GOT3 (cell line): ENCODE results near the gene KRTAP3-2.

Source experiments
- DNase-seq: peaks from one replicate; lab custom pipeline; 2025; ENCODE audit warnings: mixed read lengths; lab: John Stamatoyannopoulos, UW

KRTAP3-2 gene

DNA sequence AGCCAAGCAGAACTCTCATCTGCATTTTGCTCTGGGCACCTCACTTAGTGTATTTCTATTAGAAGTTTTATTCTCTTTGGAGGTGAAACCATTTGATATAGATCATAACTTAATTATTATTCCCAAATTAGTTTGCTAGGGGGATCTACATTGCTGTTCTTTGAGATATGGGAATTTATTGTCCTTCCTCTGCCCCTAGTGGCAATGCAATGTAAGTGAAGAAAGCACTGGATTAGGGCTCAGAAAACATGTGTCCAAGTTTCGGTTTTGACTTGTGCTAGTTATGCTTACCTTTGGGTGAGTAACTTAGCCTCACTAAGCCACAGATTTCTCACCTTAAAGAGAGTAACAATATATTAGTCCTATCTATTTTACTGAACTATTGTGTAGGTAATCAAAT lies 35.9 kb downstream of the KRTAP3-2 start:
- DNase-seq, result no peak

DNA sequence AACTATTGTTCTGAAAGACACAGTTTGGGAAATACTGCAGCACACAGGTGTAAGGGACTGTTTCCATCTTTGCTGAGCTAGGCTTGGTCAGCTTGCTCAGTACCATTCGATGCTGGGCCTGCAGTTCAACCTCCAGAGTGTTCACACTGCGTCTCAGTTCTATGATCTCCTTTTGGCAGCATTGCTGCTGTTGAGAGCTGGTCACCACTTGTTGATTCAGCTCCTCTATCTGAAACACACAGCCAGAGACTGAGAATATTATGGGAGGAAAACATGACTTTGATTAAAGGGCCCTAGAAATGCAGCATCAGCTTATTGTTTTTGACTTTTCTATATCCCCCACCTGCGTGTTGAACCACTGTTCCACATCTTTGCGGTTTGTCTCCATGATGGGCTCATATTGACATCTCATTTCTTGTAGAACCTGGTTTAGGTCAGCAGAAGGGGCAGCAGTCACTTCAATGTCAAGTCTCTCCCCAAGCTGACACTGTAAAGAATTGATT lies 37.6 kb downstream of the KRTAP3-2 start:
- DNase-seq, result no peak

DNA sequence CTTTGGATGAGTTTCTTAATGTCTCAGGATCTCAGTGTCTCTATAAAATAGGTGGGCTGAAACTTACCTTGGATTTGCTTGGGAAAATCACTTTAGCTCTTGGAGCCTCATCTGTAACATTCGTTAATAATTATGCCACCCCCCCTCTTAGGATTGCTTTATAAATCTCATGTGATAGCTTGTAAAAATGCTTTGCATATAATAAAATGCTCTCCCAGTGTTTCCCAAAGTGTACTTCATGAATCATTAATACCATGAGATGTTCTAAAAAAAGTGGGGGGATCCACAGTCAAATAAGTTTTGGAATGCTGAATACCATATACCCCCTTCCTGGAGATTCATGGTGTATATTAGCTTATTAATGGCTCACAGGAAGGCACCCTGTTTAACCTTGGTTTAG lies 38.1 kb downstream of the KRTAP3-2 start:
- no peak for DNase-seq

DNA sequence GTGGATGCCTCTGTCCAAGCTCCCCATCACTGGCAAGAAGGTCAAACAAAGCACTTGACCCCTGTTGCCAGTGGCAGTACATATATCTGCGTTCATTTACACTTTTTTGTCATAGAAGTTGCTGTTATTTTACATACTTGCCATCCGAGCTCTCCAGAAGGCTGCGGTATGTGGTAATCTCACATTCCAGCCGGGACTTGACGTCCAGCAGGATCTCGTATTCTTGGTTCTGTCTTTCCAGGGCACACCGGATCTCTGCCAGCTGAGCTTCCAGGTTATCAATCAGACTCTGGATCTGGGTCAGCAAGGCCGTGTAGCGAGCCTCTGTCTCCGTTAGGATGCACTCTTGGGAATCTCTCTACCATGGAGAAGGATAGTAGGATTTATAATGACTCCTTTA lies 39.6 kb downstream of the KRTAP3-2 start:
- no peak for DNase-seq

DNA sequence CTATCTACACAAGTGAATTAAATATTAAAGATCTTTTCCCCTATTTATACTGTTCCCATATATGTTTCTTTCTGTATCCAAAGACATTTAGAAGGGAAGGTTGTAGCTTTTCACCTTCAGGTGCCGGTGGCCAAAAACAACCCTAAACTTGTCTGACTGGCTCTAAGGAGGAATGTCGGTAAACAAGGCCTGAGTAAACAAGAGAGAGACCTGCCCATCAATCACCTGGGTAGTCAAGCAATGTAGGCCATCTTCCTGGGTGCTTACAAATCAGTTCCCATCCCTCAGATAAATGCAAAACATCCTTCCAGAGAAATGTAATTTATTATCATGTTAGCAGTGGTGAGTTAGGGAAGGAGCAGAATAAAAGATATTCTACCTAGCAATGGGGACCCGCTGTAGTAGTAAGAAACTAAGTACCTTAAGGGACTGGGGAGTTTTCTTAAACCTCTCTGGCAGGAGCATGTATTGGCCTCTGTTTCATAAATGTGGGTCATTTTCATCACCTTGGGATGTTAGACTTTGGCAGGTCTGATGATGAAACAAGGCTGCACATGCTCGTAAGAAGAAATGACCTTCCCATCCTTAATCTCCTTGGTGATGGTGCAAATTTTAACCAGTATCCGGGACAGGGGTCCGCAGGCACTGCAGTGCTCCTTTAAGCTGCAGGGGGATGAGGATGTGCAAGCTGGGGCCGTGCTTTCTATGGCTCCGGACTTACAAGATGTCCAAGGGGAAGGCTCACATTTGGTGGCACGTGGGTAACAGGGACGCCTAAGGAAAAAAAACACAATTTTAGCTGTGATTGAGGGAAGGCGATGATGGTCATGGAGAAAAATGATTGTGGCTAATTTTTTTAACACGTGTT lies 41.4 kb downstream of the KRTAP3-2 start:
- DNase-seq, result no peak

DNA sequence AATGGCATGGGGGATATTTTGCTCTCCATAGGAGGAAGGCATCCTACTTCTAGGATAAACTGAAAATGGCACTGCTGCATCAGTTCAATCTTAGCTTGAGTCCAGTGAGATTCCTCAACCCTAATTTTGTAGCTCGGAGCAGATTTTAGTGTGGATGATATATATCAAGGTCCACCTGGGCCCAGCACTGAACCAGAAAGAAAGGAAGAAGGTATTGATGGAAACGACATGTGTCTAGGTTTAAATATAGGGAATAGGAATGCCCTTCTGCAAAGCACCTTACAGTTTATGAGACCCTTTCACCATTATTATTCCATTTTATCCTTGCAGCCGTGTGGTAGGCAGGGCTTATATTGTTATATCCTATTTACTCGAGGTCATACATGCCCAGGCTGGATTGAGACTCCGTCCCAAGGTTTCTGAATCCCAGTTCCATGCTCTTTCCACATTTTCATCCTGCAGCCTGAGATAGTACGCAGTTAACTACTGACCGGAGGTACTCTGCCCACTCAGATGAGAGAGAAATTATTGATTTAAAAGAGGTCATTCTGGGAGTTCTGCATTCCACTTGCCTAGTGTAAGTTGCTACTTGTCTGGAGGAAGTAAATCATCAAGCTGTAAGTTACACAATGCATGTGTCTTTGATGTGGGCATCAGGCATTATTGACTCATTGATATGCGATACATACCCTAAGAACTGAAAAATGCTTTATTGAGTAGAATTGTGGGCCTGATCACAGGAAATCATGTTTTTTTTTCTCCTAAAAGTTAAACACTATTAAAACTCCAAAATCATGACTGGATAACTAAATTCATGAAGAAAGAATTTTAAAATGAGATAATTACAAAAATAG lies 43.1 kb downstream of the KRTAP3-2 start:
- no peak for DNase-seq

DNA sequence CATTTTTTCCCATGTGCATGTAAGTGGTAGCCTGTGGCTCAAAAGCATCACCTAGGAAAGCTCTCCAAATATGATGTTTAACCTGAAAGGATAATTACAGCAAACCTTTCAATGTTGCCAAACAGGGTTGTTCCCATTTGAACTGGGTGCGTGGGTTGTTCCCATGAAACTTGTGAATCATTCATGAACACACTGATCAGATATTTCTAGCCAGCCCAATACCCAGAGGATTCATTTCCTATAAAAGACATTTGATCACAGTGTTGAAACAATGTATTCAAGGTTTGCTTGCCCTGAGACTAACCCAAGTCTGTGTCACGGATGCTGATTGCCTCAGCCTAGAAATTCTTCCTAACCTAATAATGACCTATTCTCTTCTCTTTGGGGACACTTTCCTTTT lies 45.8 kb downstream of the KRTAP3-2 start:
- no peak for DNase-seq

DNA sequence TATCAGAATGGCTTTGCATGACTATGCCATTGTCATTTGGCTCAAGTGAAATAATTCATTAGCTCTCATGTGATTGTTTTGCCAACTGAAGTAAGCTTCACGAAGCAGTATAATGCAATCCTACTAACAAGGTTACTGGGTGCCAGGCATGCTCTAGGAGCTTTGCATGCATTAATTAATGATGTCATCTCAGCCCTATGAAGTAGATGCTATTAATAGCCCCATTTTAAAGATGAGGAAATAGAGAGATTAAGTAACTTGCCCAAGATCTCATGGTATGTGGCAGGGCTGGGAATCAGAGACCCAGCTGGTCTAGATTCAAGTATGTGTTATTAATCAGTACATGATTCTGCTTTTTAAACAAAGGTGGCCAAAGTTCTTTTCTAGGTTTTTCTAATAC lies 47.0 kb downstream of the KRTAP3-2 start:
- DNase-seq, result no peak

DNA sequence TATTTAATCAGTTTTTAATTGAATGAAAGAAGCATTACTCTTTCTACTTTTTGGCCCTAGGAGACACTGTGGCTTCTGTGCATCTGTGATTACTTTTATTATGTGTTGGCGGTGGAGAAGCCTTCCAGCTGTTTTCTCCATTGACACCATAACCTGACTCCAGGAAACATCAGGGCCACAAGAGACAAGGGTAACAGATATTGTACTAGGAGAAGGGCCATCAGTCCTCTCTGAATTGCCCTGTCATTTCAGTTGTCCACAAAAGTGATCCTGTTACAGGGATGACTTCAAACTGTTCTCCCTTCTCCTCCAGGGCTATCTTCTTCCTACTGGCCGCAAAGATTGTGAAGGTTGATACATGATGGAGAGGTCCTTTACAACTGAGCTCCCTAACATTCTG lies 47.6 kb downstream of the KRTAP3-2 start:
- no peak for DNase-seq

DNA sequence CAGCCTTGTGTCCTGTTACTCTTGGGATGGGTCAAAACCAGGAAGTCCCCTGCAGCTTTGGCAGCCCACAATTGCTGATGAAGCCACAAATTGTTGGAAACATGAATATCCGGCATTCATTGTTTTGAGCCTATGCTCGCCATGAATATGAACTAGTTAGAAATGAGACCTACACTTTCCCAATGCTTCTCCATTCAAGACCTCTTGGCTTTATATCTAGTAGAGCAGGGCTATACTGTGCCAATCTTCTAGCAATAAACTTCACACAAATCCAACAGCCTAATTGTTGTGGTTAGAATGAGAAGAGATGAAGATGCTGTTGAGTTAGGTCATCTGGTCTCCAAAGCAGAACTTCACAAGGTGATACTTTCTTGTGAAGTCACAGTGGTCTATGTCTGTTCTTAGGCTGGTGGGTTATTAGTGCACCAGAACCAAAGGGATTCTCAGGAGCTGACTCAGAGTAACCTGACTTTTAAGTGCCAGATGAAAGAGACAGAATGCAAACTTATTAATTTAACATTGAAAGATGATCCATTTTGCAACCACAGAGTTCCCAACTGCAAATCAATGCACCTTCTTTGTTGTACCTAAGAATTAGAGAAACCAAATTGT lies 48.6 kb downstream of the KRTAP3-2 start:
- no peak for DNase-seq

DNA sequence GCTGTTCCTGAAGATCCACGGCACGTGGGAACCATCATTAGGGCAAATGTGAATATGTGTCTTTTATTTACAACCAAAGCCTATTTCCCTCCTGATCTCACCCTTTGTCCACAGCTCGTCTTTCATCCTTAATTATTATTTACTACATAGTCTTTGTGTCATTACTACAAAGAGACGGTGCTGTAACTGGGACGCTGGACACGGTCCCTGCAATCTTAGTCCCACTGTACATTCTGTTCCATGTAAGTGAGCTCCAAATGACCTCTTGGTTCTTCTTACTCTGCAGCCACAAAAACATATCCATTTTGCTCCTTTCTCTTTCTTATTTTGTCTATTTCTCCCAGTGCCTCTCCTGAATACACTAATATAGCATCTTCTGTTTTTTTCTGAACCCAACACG lies 49.5 kb downstream of the KRTAP3-2 start:
- DNase-seq, result no peak

DNA sequence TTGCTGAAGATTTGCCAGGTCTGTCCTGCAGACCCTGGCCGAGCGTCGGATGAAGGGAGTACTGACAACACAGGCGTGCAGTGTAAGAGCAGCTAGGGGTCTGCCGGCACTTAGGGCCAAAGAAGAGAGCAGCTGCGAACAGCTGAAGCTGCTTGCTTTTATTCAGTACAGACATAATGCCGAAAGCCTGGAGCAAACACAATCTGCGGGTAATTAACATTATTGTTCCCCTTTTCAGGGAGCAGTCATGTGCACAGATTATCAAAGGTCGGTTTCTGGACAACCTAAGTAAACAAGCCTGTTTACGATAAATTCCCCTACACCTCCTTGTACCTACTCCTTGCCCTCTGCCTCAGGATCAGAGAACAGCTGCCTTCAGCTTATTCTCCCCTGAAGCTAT lies 50.3 kb downstream of the KRTAP3-2 start:
- no peak for DNase-seq
